LNCaP clone FGC (cell line): Measurements from ENCODE around the gene DLG1.

Source experiments
- DNase-seq: peaks from one replicate; pipeline ENCODE4 v3.0.0-alpha.2; 2011; ENCODE audit warnings: low read depth
- H3K4me3 ChIP-seq: 2 replicates; pipeline ENCODE4 v1.5.1; 2011; ENCODE audit warnings: mild to moderate bottlenecking, low read depth, low read length, control low read depth
- TF ChIP-seq, protein P1 (sequence below): IDR thresholded peaks from 2 replicates; pipeline ENCODE4 v1.5.1; 2012; ENCODE audit warnings: mild to moderate bottlenecking; ENCODE audit not compliant: control insufficient read depth, insufficient read depth; ENCODE audit errors: extremely low read depth

The DLG1 gene

DNA sequence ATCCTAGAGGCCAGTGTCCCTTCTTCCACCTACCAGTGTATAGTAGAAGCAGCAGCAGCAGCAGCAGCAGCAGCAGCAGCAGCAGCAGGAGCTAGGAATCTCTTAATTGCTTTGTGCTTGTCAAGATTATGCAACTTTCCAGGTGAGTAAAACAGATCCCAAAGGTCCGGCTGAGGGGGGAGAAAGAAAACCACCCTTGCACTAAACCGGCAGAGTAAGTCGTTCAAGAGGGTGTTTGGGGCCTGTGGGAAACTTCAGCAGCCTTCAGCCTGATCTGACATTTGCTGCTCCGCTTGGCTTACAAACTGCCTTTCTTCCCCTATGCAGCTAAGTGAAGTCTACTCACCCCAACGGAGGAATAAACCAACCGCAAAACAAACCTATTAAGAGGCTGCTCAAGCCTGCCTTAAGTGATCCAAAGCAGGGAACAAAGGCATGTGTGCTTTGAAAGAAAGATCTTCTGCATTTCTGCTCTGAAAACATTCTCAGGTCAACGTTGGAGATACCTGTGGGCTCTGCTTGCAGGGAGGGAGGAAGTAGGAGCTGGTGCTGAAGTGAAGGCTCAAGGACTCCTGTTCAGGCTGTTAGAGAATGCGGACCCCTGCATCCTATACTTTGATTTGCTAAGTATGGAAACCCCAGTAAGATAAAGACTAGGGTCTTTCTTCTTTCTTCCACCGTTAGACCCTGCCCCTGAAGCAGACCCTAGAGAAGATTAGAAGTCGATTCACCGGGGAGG is 35.7 kb upstream of the DLG1 start:
- no peak overlapping the region for H3K4me3 ChIP-seq
- no peak for DNase-seq
- TF ChIP-seq, protein P1, sequence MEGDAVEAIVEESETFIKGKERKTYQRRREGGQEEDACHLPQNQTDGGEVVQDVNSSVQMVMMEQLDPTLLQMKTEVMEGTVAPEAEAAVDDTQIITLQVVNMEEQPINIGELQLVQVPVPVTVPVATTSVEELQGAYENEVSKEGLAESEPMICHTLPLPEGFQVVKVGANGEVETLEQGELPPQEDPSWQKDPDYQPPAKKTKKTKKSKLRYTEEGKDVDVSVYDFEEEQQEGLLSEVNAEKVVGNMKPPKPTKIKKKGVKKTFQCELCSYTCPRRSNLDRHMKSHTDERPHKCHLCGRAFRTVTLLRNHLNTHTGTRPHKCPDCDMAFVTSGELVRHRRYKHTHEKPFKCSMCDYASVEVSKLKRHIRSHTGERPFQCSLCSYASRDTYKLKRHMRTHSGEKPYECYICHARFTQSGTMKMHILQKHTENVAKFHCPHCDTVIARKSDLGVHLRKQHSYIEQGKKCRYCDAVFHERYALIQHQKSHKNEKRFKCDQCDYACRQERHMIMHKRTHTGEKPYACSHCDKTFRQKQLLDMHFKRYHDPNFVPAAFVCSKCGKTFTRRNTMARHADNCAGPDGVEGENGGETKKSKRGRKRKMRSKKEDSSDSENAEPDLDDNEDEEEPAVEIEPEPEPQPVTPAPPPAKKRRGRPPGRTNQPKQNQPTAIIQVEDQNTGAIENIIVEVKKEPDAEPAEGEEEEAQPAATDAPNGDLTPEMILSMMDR = no peak

DNA sequence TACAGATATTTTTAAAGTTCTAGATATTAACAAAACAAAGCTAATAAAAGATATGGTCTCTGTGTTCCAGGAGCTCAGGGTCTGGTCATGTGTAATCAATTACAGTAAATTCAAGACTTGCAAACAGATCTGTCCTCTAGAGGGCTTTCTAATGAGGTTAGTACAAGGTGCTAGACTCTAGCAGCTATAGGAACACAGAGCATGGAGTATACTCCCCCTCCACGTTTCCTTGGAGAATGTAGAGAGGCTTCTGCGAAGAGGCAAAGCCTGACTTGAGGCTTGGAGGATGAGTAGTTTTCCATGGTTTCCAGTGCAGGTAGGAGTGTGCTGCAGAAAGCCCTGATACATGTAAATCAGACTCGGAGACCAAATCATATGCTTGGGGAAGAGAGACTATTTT is 32.7 kb upstream of the DLG1 start:
- no peak for DNase-seq
- TF ChIP-seq, protein P1 = no peak
- no peak overlapping the region for H3K4me3 ChIP-seq

DNA sequence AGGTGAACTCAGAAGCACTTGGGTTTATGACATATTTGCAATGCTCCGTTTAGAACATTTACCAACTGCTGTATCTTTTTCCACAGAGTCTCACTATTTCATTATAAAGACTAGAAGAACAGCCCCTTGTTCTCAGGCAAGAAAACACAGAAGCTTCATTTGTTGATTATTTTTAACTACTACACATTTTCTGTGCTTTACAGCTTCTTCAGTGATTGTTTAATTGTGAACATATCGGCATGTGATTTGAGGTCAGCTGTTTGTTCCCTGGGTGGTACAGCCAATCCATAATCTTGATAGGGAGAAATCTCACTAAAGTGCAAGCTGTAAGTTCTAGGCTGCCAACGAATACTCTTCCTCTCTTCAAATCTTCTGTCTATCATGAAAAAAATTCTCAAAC is 31.0 kb upstream of the DLG1 start:
- no peak for DNase-seq
- TF ChIP-seq, protein P1 = no peak
- no peak overlapping the region for H3K4me3 ChIP-seq

DNA sequence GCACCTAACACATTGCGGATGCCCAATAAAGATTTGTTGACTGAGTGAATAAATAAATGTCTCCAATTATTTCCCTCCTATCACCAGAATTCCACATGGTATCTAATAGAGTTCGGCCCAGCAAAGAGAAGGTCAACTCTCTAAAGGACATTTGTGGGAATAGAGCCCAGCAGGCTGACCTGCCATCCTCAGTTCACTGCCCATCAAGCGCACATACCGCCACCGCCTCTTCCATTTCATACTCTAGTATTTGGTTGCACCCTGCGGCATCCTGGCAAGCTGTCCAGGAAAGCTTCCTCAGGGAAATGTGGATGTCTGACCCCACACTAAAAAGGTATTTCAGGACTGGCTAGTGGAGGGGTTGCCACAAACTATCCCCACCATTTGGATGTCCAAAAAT is 29.8 kb upstream of the DLG1 start:
- H3K4me3 ChIP-seq = no peak overlapping the region
- no peak for DNase-seq
- TF ChIP-seq, protein P1 = no peak

DNA sequence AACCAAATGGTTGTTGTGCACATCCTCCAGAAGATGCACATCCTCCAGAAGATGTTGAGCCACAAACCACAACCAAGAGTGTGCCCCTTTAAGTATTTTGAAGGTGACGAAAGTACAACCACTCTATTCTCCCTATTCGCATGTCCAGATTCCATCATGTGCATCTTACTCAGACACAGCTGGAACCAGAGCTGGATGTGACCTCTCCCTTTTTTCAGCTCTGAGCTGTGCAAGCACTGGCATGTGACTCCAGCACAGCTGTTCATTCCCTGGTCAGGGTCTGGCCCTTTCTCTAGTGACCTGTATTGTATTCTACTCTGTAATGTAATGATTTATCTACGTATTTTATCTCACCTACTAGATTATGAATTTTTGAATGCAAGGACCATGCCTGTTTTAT is 29.3 kb upstream of the DLG1 start:
- no peak overlapping the region for H3K4me3 ChIP-seq
- TF ChIP-seq, protein P1 = no peak
- DNase-seq = no peak

DNA sequence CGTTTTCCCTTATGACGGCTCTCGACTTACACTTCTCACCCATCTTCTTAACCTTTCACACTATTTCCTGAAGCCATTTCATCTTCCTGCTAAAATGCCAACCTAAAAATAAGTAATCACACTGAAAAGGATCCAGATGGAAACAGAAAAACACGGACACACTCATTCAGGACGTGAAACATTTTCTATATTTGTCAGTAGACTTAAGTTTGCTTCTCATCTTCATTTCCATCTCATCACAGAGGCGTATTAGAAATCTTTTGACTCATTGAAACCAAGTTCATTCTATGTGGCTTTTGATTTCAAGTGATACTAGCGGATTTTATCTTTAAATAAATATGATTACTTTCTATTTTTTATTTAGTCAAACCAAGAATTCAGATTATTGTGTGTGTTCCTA is 27.4 kb upstream of the DLG1 start:
- DNase-seq = no peak
- TF ChIP-seq, protein P1 = no peak
- H3K4me3 ChIP-seq = no peak overlapping the region

DNA sequence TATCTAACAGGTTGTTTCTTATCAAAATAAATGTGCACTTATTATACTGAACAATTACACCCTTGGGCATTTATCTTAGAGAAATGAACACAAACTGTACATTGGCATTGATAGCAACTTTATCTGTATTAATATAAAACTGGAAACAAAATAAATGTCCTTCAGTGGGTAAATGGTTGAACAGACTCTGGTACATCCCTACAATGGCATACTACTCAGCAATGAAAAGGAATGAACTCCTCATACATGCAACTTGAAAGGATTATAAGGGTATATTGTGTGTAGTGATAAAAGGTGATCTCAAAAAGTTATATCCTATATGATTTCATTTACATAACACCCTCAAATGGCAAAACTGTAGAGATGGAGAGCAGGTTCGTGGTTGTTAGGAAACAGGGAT is 23.7 kb upstream of the DLG1 start:
- TF ChIP-seq, protein P1 = no peak
- no peak overlapping the region for H3K4me3 ChIP-seq
- DNase-seq = no peak
